GM06990 (cell line): ENCODE results near the gene ERN1.

Experiments
- DNase-seq: peaks from one replicate; pipeline ENCODE4 v3.0.0-alpha.2; 2011; ENCODE audit not compliant: insufficient read length; ENCODE audit errors: extremely low read depth
- H3K27me3 ChIP-seq: replicated peaks from 2 replicates; pipeline ENCODE4 v1.6.0; 2011; ENCODE audit warnings: low read length; ENCODE audit not compliant: control insufficient read depth, insufficient read depth
- H3K36me3 ChIP-seq: 2 replicates; pipeline ENCODE4 v1.5.1; 2011; ENCODE audit warnings: low read length; ENCODE audit not compliant: control insufficient read depth, insufficient read depth
- H3K4me3 ChIP-seq: replicated peaks from 2 replicates; pipeline ENCODE4 v1.5.1; 2011; ENCODE audit warnings: low read depth, mild to moderate bottlenecking, control low read depth, low read length
- TF ChIP-seq, protein P1 (sequence below): IDR thresholded peaks from 2 replicates; pipeline ENCODE4 v1.5.1; 2011; ENCODE audit warnings: low read length, control low read depth, mild to moderate bottlenecking, inconsistent platforms; ENCODE audit not compliant: insufficient read depth, poor library complexity, severe bottlenecking

Gene ERN1

DNA sequence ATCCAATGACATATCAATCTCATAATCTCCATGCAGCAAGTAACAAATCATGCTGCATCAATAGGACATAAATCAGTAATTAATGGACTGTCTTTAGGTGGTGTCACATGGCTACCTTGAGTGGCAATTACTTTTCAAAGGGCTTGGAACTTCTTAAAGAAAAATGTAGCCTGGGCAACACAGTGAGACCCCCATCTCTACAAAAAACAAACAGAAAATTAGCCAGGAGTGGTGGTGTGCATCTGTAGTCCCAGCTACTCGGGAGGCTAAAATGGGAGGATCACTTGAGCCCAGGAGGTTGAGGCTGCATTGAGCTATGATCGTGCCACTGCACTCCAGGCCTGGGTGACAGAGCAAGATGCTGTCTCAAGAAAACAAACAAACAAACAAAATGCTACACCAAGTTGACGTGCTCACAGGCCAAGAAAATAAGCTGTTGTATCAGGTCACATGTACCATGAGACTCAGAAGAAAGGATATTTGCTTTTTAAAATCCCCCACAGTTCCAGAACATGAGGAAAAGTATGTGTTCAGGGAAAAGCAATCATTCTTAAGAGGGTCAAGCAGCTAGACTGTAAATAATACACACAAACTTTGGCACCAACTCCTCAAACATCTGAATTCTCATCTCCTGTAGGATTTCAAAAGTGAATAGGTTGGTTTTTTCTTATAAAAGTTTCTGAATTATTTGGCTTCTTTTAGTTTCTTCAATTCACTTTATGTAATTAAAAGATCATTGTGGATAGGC is 23.8 kb upstream of the ERN1 start:
- peaks cover 2% of the 10 kb centered on the region; the same call in 1 of the 2 replicates for H3K36me3 ChIP-seq
- no peaks in the 10 kb centered on the region for H3K27me3 ChIP-seq

DNA sequence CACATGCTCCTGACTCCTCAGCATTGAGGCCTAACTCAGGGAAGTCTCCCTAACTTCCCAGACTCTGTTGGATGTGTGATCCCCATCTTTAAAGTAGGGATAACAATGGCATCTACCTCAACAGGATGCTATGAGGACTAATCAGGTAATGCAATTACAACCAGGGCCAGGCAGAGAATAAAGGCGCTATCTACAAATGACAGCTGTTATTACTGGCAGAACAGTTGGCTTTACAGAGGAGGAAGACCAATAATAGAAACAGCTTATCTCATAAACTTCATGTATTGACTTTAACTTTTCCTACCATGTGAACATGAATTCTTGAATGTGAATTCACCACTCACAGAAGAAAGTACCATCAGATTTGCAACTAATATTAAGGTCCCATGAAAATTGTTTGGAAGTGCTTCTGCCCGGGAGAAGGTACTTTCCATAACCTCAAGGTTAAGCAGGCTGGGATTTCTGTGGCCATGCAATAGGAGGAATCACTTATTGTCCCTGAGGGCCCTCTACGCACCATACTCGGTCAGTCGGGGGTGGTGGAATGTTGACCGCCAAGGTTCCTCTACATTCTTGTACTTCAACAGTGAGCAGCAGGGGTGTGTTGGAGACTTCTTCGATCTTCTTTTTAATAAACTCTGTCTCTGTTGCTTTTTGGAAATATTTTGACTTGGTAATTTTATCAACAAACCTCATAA is 22.6 kb upstream of the ERN1 start:
- peaks cover 2% of the 10 kb centered on the region; the same call in 1 of the 2 replicates for H3K36me3 ChIP-seq
- TF ChIP-seq, protein P1, sequence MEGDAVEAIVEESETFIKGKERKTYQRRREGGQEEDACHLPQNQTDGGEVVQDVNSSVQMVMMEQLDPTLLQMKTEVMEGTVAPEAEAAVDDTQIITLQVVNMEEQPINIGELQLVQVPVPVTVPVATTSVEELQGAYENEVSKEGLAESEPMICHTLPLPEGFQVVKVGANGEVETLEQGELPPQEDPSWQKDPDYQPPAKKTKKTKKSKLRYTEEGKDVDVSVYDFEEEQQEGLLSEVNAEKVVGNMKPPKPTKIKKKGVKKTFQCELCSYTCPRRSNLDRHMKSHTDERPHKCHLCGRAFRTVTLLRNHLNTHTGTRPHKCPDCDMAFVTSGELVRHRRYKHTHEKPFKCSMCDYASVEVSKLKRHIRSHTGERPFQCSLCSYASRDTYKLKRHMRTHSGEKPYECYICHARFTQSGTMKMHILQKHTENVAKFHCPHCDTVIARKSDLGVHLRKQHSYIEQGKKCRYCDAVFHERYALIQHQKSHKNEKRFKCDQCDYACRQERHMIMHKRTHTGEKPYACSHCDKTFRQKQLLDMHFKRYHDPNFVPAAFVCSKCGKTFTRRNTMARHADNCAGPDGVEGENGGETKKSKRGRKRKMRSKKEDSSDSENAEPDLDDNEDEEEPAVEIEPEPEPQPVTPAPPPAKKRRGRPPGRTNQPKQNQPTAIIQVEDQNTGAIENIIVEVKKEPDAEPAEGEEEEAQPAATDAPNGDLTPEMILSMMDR = no peak
- no peaks in the 10 kb centered on the region for H3K27me3 ChIP-seq
- no peak for DNase-seq
- no peak overlapping the region for H3K4me3 ChIP-seq

More for the DNA sequence above, 23.8 kb upstream of the ERN1 start:
- H3K4me3 ChIP-seq = no peak overlapping the region
- no peak for DNase-seq
- TF ChIP-seq, protein P1 = no peak

DNA sequence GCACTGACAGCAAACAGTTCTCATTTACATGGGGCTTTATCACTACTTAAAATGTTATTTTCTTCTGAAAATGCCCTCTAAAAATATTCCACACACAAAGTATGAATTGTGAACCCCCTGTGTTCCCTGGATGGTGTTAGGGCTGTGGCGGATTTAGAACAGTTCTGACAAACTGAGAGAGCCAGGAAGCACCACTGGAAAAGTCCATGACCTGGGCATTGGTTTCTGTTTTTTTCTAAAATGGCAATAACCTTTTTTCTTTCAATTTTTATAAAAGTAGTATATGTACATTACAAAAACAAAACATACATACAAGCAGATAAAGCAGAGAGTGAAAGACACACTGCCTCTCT is 21.0 kb upstream of the ERN1 start:
- Histone ChIP-seq H3K36me3 (peaks cover 6% of the 10 kb centered on the region), H3K4me3 (no peak overlapping the region), H3K27me3 (no peaks in the 10 kb centered on the region)
- no peak for DNase-seq
- TF ChIP-seq, protein P1 = no peak

DNA sequence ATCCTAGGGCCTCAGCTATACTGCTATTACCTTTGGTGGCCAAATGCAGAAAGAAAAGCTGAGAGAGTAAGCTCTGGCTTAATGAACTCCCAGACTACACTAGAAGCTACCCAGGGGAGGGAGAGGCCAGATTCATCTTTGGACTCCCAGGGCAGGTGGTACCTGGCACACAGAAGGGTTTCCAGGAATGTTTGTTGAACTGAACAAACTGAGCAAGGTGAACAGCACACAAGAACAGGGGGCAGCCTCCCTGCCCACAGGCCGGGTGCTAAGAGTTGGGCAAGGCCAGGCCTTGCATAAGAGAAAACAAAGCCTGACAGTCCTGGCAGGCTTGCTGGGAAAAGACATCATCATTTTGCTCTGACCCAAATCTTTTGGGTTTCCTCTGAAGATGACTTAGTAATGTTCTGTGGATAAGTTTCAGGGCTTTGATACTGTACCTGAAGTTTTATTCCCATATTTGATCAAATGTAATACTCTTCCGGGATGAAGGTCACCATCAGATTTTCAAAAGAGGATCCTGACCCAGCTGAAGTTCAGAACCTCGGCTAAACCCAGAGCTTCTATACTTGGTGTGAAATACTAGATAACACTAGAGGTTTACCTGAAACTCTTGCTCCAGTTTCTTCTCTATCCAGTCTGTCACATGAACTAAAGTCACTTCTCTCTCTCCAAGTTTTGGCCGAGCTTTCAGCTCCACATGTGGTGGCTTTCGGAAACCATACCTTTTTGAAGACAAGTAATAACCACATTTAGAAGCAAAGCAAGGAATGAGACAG is 20.5 kb upstream of the ERN1 start:
- no peak overlapping the region for H3K4me3 ChIP-seq
- no peaks in the 10 kb centered on the region for H3K27me3 ChIP-seq
- no peak for DNase-seq
- peaks cover 6% of the 10 kb centered on the region for H3K36me3 ChIP-seq
- TF ChIP-seq, protein P1 = no peak

DNA sequence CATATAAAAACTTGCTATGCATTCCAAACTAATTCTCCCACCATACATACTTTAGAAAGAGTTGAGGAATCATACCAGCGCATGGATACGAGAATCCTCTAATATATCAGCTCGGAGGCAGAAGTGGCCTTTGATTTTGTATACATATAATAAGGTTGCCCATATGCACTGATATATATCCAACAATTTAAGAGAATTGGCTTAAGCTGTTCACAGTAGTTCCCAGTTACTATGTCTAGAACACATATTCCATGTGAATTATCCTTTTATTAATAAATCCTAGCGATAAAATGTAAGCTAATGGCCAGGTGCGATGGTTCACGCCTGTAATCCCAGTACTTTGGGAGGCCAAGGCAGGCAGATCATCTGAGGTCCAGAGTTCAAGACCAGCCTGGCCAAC is 19.3 kb upstream of the ERN1 start:
- TF ChIP-seq, protein P1 = no peak
- Histone ChIP-seq H3K4me3 (no peak overlapping the region), H3K27me3 (no peaks in the 10 kb centered on the region), H3K36me3 (peaks cover 3% of the 10 kb centered on the region)
- no peak for DNase-seq
